Tibial artery (tissue), 4 donors: ENCODE results near the gene CCT8.

Experiments
- DNase-seq, 2 donors: peaks; one replicate each; pipeline ENCODE4 v3.0.0-alpha.2; 2019
- H3K27ac ChIP-seq, 2 donors: fragments of 200-600 bp; sonication (generic) in 1 of 2; 1 replicate in 1 of 2; 2 replicates in 1 of 2; pipeline ENCODE4 v1.5.1; 2018 to 2019; ENCODE audit warnings: mild to moderate bottlenecking in 1 of 2
- H3K27me3 ChIP-seq, 2 donors: fragments of 200-600 bp; sonication (generic) in 1 of 2; one replicate each; pipeline versions ENCODE4 v1.5.1 to v1.6.0; 2016 to 2019
- H3K36me3 ChIP-seq, 3 donors: fragments of 200-600 bp; sonication (generic) in 2 of 3; one replicate each; pipeline ENCODE4 v1.5.1; 2016 to 2019; ENCODE audit warnings: mild to moderate bottlenecking in 2 of 3
- H3K4me1 ChIP-seq, 4 donors: fragments of 200-600 bp; sonication (generic) in 2 of 4; 1 replicate in 3 of 4; 2 replicates in 1 of 4; pipeline ENCODE4 v1.5.1; 2016 to 2019
- H3K4me3 ChIP-seq, 2 donors: fragments of 200-600 bp; sonication (generic) in 1 of 2; 1 replicate in 1 of 2; 2 replicates in 1 of 2; pipeline ENCODE4 v1.5.1; 2018 to 2019; ENCODE audit warnings: mild to moderate bottlenecking in 2 of 2
- H3K9me3 ChIP-seq, 3 donors: fragments of 200-600 bp; sonication (generic) in 1 of 3; one replicate each; pipeline ENCODE4 v1.5.1; 2016 to 2019
- CTCF ChIP-seq, 2 experiments: fragments of 200-600 bp in 1 of 2; fragments of 450-650 bp in 1 of 2; IDR thresholded peaks; one replicate each; pipeline ENCODE4 v1.5.1; 2017 to 2019; ENCODE audit warnings: antibody characterized with exemption in 2 of 2, mild to moderate bottlenecking in 1 of 2, moderate library complexity in 1 of 2
- intact Hi-C: fragments of 100-400 bp; cut with DNase I; formaldehyde crosslinking; loops from one replicate; pipeline ENCODE4 v1.15.0; 2023; ENCODE audit warnings: low total_unique reads

The CCT8 gene

GRCh38 chr21:29096218-29097015 is 23.0 kb upstream of the CCT8 start:
- Histone ChIP-seq H3K9me3 (no peaks in the 10 kb centered on the region), H3K4me1 (peaks cover 0 to 16% (median 11%) of the 10 kb centered on the region in 4 donors), H3K27me3 (no peaks in the 10 kb centered on the region), H3K4me3 (no peak overlapping the region), H3K36me3 (no peaks in the 10 kb centered on the region), H3K27ac (no peak overlapping the region)
- DNase-seq = no peak
- TF ChIP-seq CTCF (IDR thresholded peaks at IDR 0.05) = no peak
- intact Hi-C loops = no loop called here

- no peak overlapping the region for H3K4me3 ChIP-seq
- no peaks in the 10 kb centered on the region for H3K9me3 ChIP-seq
- no peak for TF ChIP-seq CTCF (IDR thresholded peaks at IDR 0.05)
- no peak for DNase-seq
- H3K4me1 ChIP-seq = peaks cover 0 to 35% (median 13%) of the 10 kb centered on the region in 4 donors
- intact Hi-C loops = loop anchor here (5.0 kb wide), 1 partner anchor 260 kb away; no protein-coding TSS in a partner anchor
- no peaks in the 10 kb centered on the region for H3K36me3 ChIP-seq
- H3K27ac ChIP-seq = peak overlapping the region; percentile 56 to 61
- H3K27me3 ChIP-seq = no peaks in the 10 kb centered on the region
Observed at GRCh38 chr21:29092102-29092959, 18.9 kb upstream of the CCT8 start.

DNA sequence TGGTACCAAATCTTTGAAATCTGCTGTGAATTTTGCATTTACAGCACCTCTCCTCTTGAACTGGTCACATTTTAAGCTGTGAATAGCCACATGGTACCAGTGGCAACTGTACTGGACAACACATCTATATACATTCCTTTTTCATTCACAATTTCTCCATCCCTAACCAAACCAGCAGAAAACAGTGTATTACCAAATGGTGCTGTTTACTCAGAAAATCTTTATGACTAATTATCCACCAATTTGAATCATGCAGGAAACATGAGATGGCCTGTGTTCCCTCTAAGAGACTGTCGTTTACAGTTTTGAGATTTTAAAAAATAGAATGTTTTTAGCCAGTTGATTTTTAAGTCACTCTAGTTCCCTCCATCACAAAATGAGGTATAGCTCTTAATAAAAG is 17.6 kb upstream of the CCT8 start:
- Histone ChIP-seq H3K27ac (peak overlapping the region; percentile 22 to 61), H3K4me1 (peaks cover 0 to 42% (median 13%) of the 10 kb centered on the region in 4 donors), H3K4me3 (no peak overlapping the region), H3K27me3 (no peaks in the 10 kb centered on the region), H3K9me3 (no peaks in the 10 kb centered on the region), H3K36me3 (no peaks in the 10 kb centered on the region)
- no peak for TF ChIP-seq CTCF (IDR thresholded peaks at IDR 0.05)
- DNase-seq = no peak
- intact Hi-C loops = loop anchor here (2.0 to 5.0 kb wide), 2 partner anchors 261 to 282 kb away; no protein-coding TSS in a partner anchor

DNA sequence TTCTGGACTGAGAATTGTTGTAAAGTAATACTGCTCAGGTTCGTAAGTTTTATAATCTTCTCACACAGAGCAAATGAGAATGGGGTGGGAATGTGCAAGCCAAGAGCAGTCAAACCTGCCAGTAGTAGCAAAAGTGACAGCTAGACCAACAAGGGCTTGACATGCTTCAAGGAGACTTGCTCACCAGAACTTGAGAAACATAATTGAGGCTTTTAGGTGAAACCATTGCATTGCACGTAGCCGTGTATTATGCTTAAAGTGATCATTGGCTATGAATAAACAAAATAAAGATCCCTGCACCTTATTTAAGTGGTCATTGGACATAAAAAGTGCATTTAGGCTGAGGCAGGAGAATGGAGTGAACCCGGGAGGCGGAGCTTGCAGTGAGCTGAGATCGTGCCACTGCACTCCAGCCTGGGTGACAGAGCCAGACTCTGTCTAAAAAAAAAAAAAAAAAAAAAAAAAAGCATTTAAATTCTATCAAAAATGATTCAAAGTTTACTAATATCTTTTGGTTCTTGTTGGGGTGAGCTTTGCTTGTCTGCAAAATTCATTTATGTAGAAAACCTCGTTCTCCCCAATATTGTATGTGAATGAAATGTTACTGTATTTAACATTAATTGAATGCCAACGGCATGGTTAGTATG is 11.8 kb upstream of the CCT8 start:
- no peaks in the 10 kb centered on the region for H3K27me3 ChIP-seq
- no peak for DNase-seq
- H3K36me3 ChIP-seq = no peaks in the 10 kb centered on the region
- H3K9me3 ChIP-seq = no peaks in the 10 kb centered on the region
- TF ChIP-seq CTCF (IDR thresholded peaks at IDR 0.05) = no peak
- H3K4me1 ChIP-seq = peaks cover 0 to 50% (median 4%) of the 10 kb centered on the region in 4 donors
- intact Hi-C loops = loop anchor here (5.0 kb wide), 1 partner anchor 212 kb away; the partner anchor contains the start of gene BACH1
- H3K4me3 ChIP-seq = no peak overlapping the region
- peak overlapping the region; percentile 20 to 52 for H3K27ac ChIP-seq

- peak overlapping the region in 1 of 2 donors; percentile 52 for H3K27ac ChIP-seq
- H3K4me3 ChIP-seq = no peak overlapping the region
- DNase-seq = no peak
- H3K9me3 ChIP-seq = no peaks in the 10 kb centered on the region
- TF ChIP-seq CTCF (IDR thresholded peaks at IDR 0.05) = no peak
- no peaks in the 10 kb centered on the region for H3K36me3 ChIP-seq
- H3K27me3 ChIP-seq = no peaks in the 10 kb centered on the region
- intact Hi-C loops = no loop called here
- H3K4me1 ChIP-seq = peaks cover 0 to 49% (median 2%) of the 10 kb centered on the region in 4 donors
Observed at GRCh38 chr21:29084372-29084771, 10.9 kb upstream of the CCT8 start.
